ENCODE results near the gene ACAD9.

GRCh38 chr3:128872282-128872681 lies 7.1 kb upstream of the ACAD9 start:
- TF ChIP-seq CTCF (conservative IDR thresholded peaks at IDR 0.05 in 1 of 2, IDR thresholded peaks at IDR 0.05 in 1 of 2; ENCODE audit: extremely low read depth in 1 of 2, insufficient read depth in 1 of 2, low read depth in 1 of 2, low read length in 2 of 2) (no peak), EZH2 (IDR thresholded peaks at IDR 0.05; ENCODE audit: borderline replicate concordance, low read length) (no peak)

Data from mammary epithelial cell (primary cell).